Mammary epithelial cell (primary cell): ENCODE results near the gene COX6B2.

Experiments used
- EZH2 ChIP-seq: IDR thresholded peaks from 2 replicates; pipeline ENCODE4 v1.6.1; 2012; ENCODE audit warnings: low read length, inconsistent platforms, borderline replicate concordance
- TF ChIP-seq, protein P1 (sequence below), 2 donors: IDR thresholded peaks in 1 of 2; conservative IDR thresholded peaks in 1 of 2; 2 replicates each; pipeline ENCODE4 v1.5.1; 2011 to 2012; ENCODE audit warnings: inconsistent platforms in 2 of 2, low read length in 2 of 2, mild to moderate bottlenecking in 2 of 2, control low read depth in 1 of 2, low read depth in 1 of 2; ENCODE audit not compliant: insufficient read depth in 1 of 2; ENCODE audit errors: extremely low read depth in 1 of 2

- TF ChIP-seq, protein P1, sequence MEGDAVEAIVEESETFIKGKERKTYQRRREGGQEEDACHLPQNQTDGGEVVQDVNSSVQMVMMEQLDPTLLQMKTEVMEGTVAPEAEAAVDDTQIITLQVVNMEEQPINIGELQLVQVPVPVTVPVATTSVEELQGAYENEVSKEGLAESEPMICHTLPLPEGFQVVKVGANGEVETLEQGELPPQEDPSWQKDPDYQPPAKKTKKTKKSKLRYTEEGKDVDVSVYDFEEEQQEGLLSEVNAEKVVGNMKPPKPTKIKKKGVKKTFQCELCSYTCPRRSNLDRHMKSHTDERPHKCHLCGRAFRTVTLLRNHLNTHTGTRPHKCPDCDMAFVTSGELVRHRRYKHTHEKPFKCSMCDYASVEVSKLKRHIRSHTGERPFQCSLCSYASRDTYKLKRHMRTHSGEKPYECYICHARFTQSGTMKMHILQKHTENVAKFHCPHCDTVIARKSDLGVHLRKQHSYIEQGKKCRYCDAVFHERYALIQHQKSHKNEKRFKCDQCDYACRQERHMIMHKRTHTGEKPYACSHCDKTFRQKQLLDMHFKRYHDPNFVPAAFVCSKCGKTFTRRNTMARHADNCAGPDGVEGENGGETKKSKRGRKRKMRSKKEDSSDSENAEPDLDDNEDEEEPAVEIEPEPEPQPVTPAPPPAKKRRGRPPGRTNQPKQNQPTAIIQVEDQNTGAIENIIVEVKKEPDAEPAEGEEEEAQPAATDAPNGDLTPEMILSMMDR (conservative IDR thresholded peaks at IDR 0.05 in 1 of 2, IDR thresholded peaks at IDR 0.05 in 1 of 2; ENCODE audit: extremely low read depth in 1 of 2, insufficient read depth in 1 of 2, low read depth in 1 of 2, low read length in 2 of 2): no peak
- no peak for TF ChIP-seq EZH2
Observed at GRCh38 chr19:55377356-55378131, 23.0 kb upstream of the COX6B2 start.
